Activated CD4-positive, CD25-positive, alpha-beta regulatory T cell treated with anti-CD3 and anti-CD28 coated beads, Interleukin-2, amount 50 U/mL, for 72 hours (primary cell): ENCODE data around the gene KLB.
"Not testable (repeated sequence)": the region's sequence is repeated elsewhere in the genome, so short reads cannot be mapped to it uniquely, and the experiment has no call there.

ENCODE experiments used
- DNase-seq: peaks from one replicate; pipeline ENCODE4 v3.0.0; 2021

Gene KLB

GRCh38 chr4:39427520-39428114, 20.9 kb downstream of the KLB start:
- DNase-seq, result no peak

GRCh38 chr4:39429476-39430334, 23.0 kb downstream of the KLB start:
- DNase-seq, result no peak

GRCh38 chr4:39433878-39434492, 27.3 kb downstream of the KLB start:
- no peak for DNase-seq

GRCh38 chr4:39435659-39436563, 29.2 kb downstream of the KLB start:
- DNase-seq, result no peak

- no peak for DNase-seq
These were observed 34.9 kb downstream of the KLB start for GRCh38 chr4:39441593-39441992.

- no peak for DNase-seq
These were observed 36.3 kb downstream of the KLB start for GRCh38 chr4:39442998-39443397.

- no peak for DNase-seq
These were observed 39.7 kb downstream of the KLB start for GRCh38 chr4:39446483-39446841.

- DNase-seq, result peak; percentile 50
These were observed 40.3 kb downstream of the KLB start for GRCh38 chr4:39446842-39447573.

GRCh38 chr4:39450618-39451017, 43.9 kb downstream of the KLB start:
- DNase-seq, result no peak

GRCh38 chr4:39451423-39452023, 44.8 kb downstream of the KLB start:
- no peak for DNase-seq

- DNase-seq, result no peak
These were observed 45.6 kb downstream of the KLB start for GRCh38 chr4:39452153-39452859.

GRCh38 chr4:39452860-39453587, 46.3 kb downstream of the KLB start:
- no peak for DNase-seq

GRCh38 chr4:39453738-39454137, 47.0 kb downstream of the KLB start:
- no peak for DNase-seq

GRCh38 chr4:39455486-39455885, 48.8 kb downstream of the KLB start:
- no peak for DNase-seq

- no peak for DNase-seq
These were observed 50.4 kb downstream of the KLB start for GRCh38 chr4:39456946-39457763.

GRCh38 chr4:39458161-39458504, 51.4 kb downstream of the KLB start:
- DNase-seq, result not testable (repeated sequence)

- DNase-seq, result peak; percentile 89
These were observed 52.0 kb downstream of the KLB start, which contains the start of the genes LIAS and RPL9 for GRCh38 chr4:39458505-39459300. Gene LIAS, plus strand, starts transcription at chr4:39459056. Its CDS starts 62 bp downstream, at chr4:39459118. Gene RPL9, minus strand, starts transcription at chr4:39458922. Its CDS starts 483 bp downstream, at chr4:39458439.

GRCh38 chr4:39464886-39465501, 58.3 kb downstream of the KLB start:
- DNase-seq, result no peak
